ENCODE measurements around the gene HEATR3. TPM values are rescaled to one million over a fixed set of nuclear protein-coding genes. Genes with fewer than 3 reads are reported as not detected.

HEATR3 gene
- total and polyA plus RNA-seq, 2 of the 13 experiments (the other 11 are each of a cell fraction or from before 2014, with no cell fraction given): 22.4 to 52.4 TPM

GRCh38 chr16:50152807-50153595, 87.2 kb downstream of the HEATR3 start, which contains the start of gene TENT4B (continued):
- TF ChIP-seq, protein P1, sequence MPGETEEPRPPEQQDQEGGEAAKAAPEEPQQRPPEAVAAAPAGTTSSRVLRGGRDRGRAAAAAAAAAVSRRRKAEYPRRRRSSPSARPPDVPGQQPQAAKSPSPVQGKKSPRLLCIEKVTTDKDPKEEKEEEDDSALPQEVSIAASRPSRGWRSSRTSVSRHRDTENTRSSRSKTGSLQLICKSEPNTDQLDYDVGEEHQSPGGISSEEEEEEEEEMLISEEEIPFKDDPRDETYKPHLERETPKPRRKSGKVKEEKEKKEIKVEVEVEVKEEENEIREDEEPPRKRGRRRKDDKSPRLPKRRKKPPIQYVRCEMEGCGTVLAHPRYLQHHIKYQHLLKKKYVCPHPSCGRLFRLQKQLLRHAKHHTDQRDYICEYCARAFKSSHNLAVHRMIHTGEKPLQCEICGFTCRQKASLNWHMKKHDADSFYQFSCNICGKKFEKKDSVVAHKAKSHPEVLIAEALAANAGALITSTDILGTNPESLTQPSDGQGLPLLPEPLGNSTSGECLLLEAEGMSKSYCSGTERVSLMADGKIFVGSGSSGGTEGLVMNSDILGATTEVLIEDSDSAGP (CRISPR knock-in tag; IDR thresholded peaks at IDR 0.05; ENCODE audit: borderline replicate concordance): peak; percentile 81; the same call in 1 of the 2 replicates
- TF ChIP-seq ZNF749 (CRISPR knock-in tag; IDR thresholded peaks at IDR 0.05; ENCODE audit: borderline replicate concordance) (0 out of 2 replicates have a peak, but pooled peaks have one; percentile 63), ZNF775 (CRISPR knock-in tag; IDR thresholded peaks at IDR 0.05; ENCODE audit: borderline replicate concordance) (no peak), IKZF4 (CRISPR knock-in tag; IDR thresholded peaks at IDR 0.05; ENCODE audit: borderline replicate concordance, low read depth, not compliant biosample characterization) (peak; percentile 98), KDM6A (CRISPR knock-in tag; IDR thresholded peaks at IDR 0.05; ENCODE audit: low read depth) (no peak), SMAD9 (CRISPR knock-in tag; IDR thresholded peaks at IDR 0.05) (no peak; the same call in 1 of the 2 replicates), MYNN (CRISPR knock-in tag; IDR thresholded peaks at IDR 0.05; ENCODE audit: low read depth) (no peak; the same call in 1 of the 2 replicates), THRA (CRISPR knock-in tag; IDR thresholded peaks at IDR 0.05; ENCODE audit: borderline replicate concordance) (no peak), RFX3 (CRISPR knock-in tag; IDR thresholded peaks at IDR 0.05) (no peak), ZUFSP (CRISPR knock-in tag; IDR thresholded peaks at IDR 0.05; ENCODE audit: borderline replicate concordance) (no peak), ZNF576 (CRISPR knock-in tag; IDR thresholded peaks at IDR 0.05) (0 out of 2 replicates have a peak, but pooled peaks have one; percentile 32), ZNF34 (CRISPR knock-in tag; IDR thresholded peaks at IDR 0.05; ENCODE audit: borderline replicate concordance) (peak; percentile 58; the same call in 1 of the 2 replicates), MAZ (IDR thresholded peaks at IDR 0.05; ENCODE audit: borderline replicate concordance, low read depth, low read length) (peak; percentile 57), MAZ (CRISPR knock-in tag; IDR thresholded peaks at IDR 0.05; ENCODE audit: low read depth) (peak; percentile 99), REL (CRISPR knock-in tag; conservative IDR thresholded peaks at IDR 0.05) (no peak), ZNF597 (CRISPR knock-in tag; IDR thresholded peaks at IDR 0.05) (no peak), ZFP37 (CRISPR knock-in tag; IDR thresholded peaks at IDR 0.05; ENCODE audit: borderline replicate concordance) (no peak), HCFC1 (IDR thresholded peaks at IDR 0.05; ENCODE audit: low read depth, low read length) (no peak), TEF (CRISPR knock-in tag; IDR thresholded peaks at IDR 0.05) (no peak)
- TF ChIP-seq, protein P2, sequence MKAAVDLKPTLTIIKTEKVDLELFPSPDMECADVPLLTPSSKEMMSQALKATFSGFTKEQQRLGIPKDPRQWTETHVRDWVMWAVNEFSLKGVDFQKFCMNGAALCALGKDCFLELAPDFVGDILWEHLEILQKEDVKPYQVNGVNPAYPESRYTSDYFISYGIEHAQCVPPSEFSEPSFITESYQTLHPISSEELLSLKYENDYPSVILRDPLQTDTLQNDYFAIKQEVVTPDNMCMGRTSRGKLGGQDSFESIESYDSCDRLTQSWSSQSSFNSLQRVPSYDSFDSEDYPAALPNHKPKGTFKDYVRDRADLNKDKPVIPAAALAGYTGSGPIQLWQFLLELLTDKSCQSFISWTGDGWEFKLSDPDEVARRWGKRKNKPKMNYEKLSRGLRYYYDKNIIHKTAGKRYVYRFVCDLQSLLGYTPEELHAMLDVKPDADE (CRISPR knock-in tag; IDR thresholded peaks at IDR 0.05): 0 out of 2 replicates have a peak, but pooled peaks have one; percentile 49

Measured in HepG2 (cell line).